ENCODE data around the gene LIPI. TPM values are rescaled to one million over a fixed set of nuclear protein-coding genes. Genes with fewer than 3 reads are reported as not detected.

LIPI gene
- total and polyA plus RNA-seq, 2 of the 13 experiments (the other 11 are each of a cell fraction or from before 2014, with no cell fraction given): not detected

- ATAC-seq: no peak
- POLR2A ChIA-PET: no interaction called here
- H3K4me1 ChIP-seq (ENCODE audit: insufficient read depth, low read length): no peaks in the 10 kb centered on the region
- in situ Hi-C loops (cut with HindIII; ENCODE audit: extremely low pct_ligation_motif_present, low pct_unique_long_range_greater_than_20kb): loop anchor here (25.0 kb wide), 1 partner anchor 1336 kb away; no protein-coding TSS in a partner anchor
- no peak overlapping the region for H3K9ac ChIP-seq (ENCODE audit: insufficient read depth, low read depth, low read length)
- no peaks in the 10 kb centered on the region for H3K79me2 ChIP-seq (ENCODE audit: insufficient read depth, low read length)
- H3K36me3 ChIP-seq (replicated peaks in 1 of 2; ENCODE audit: control insufficient read depth in 1 of 2, insufficient read depth in 2 of 2, low read length in 2 of 2): no peaks in the 10 kb centered on the region
- H3K27ac ChIP-seq (ENCODE audit: extremely low read length, insufficient read depth, low read length): no peak overlapping the region
- H3K9me3 ChIP-seq (ENCODE audit: low read length): no peaks in the 10 kb centered on the region
- no peak for TF ChIP-seq PAWR (CRISPR knock-in tag; IDR thresholded peaks at IDR 0.05; ENCODE audit: borderline replicate concordance)
- TF ChIP-seq IRX3 (CRISPR knock-in tag; IDR thresholded peaks at IDR 0.05; ENCODE audit: borderline replicate concordance, low read depth): no peak
- no peak for TF ChIP-seq FOXA3 (CRISPR knock-in tag; IDR thresholded peaks at IDR 0.05)
- TF ChIP-seq ZNF720 (CRISPR knock-in tag; IDR thresholded peaks at IDR 0.05): no peak
- no peak for TF ChIP-seq SALL1 (CRISPR knock-in tag; IDR thresholded peaks at IDR 0.05)
- no peak for TF ChIP-seq ZSCAN31 (CRISPR knock-in tag; IDR thresholded peaks at IDR 0.05; ENCODE audit: low read depth)
- TF ChIP-seq ZMYM4 (CRISPR knock-in tag; IDR thresholded peaks at IDR 0.05): no peak
- no peak for TF ChIP-seq STAT6 (CRISPR knock-in tag; IDR thresholded peaks at IDR 0.05; ENCODE audit: borderline replicate concordance)
- no peak for TF ChIP-seq ZSCAN21 (CRISPR knock-in tag; IDR thresholded peaks at IDR 0.05; ENCODE audit: borderline replicate concordance)
- TF ChIP-seq ZFP1 (CRISPR knock-in tag; IDR thresholded peaks at IDR 0.05): no peak
- no peak for TF ChIP-seq AKAP8 (CRISPR knock-in tag; IDR thresholded peaks at IDR 0.05)
- TF ChIP-seq TMF1 (CRISPR knock-in tag; IDR thresholded peaks at IDR 0.05; ENCODE audit: low read depth): no peak
- no peak for TF ChIP-seq ZNF234 (CRISPR knock-in tag; conservative IDR thresholded peaks at IDR 0.05)
- TF ChIP-seq SOX13 (IDR thresholded peaks at IDR 0.05): no peak
- TF ChIP-seq SOX13 (CRISPR knock-in tag; conservative IDR thresholded peaks at IDR 0.05 in 1 of 2, IDR thresholded peaks at IDR 0.05 in 1 of 2): no peak
- TF ChIP-seq ZXDC (CRISPR knock-in tag; IDR thresholded peaks at IDR 0.05): no peak
- TF ChIP-seq ZNF512 (CRISPR knock-in tag; IDR thresholded peaks at IDR 0.05): no peak
- no peak for TF ChIP-seq ZNF713 (CRISPR knock-in tag; IDR thresholded peaks at IDR 0.05)
- TF ChIP-seq ZNF230 (CRISPR knock-in tag; IDR thresholded peaks at IDR 0.05): no peak
- H3K27me3 ChIP-seq (ENCODE audit: control insufficient read depth in 1 of 2, insufficient read depth in 2 of 2, low read length in 2 of 2): no peaks in the 10 kb centered on the region
- no TSS peak for BruUV-seq (replicated peaks)
- no peaks in the 10 kb centered on the region for H4K20me1 ChIP-seq (ENCODE audit: insufficient read depth, low read length)
- DNase-seq (ENCODE audit: low spot score): no peak
- CTCF ChIA-PET (ENCODE audit: low intra/inter-chr PET ratio, low total read pairs): no interaction called here
- 6% methylated on average over 1 of the region's 1 CpG for WGBS (ENCODE audit: low lambda C conversion rate)
- H3K4me2 ChIP-seq (ENCODE audit: low read depth, low read length): no peak overlapping the region
- FAIRE-seq: no peak
- H3K4me3 ChIP-seq (replicated peaks in 1 of 3; ENCODE audit: insufficient read depth in 1 of 3, low read depth in 2 of 3, low read length in 3 of 3): no peak overlapping the region
- intact Hi-C loops (cut with micrococcal nuclease; ENCODE audit: unreplicated experiment): no loop called here
- no peak overlapping the region for H2AFZ ChIP-seq (ENCODE audit: low read length)
Measured at GRCh38 chr21:14251336-14251735, 40.6 kb upstream of the LIPI start.

Measured in HepG2 (cell line).